Kidney (tissue), 14 donors: Measurements from ENCODE around the gene CHRM4. TPM values are rescaled to one million over a fixed set of nuclear protein-coding genes. Genes with fewer than 3 reads are reported as not detected.
A peak's percentile ranks its signal among the peaks of the same experiment; 100 is the strongest.

Source experiments
- DNase-seq, 5 donors: peaks; one replicate each; pipeline ENCODE4 v3.0.0-alpha.2; 2013 to 2020
- FAIRE-seq: peaks from 2 replicates; lab custom pipeline; 2012; peaks lifted over from hg19 to GRCh38; lab: Jason Lieb, UNC
- H3K27ac ChIP-seq, 2 donors: one replicate each; pipeline ENCODE4 v1.7.0; 2013; ENCODE audit warnings: low read depth in 2 of 2, low read length in 2 of 2, inconsistent platforms in 1 of 2
- H3K27me3 ChIP-seq: one replicate; pipeline ENCODE4 v1.7.1; 2013; ENCODE audit warnings: low read length, inconsistent platforms; ENCODE audit not compliant: control insufficient read depth, insufficient read depth
- H3K36me3 ChIP-seq, 3 donors: one replicate each; pipeline versions ENCODE4 v1.7.0 to v1.7.1; 2013; ENCODE audit warnings: low read length in 3 of 3, control low read depth in 1 of 3, inconsistent platforms in 1 of 3; ENCODE audit not compliant: insufficient read depth in 3 of 3, control insufficient read depth in 2 of 3
- H3K4me1 ChIP-seq, 3 donors: one replicate each; pipeline versions ENCODE4 v1.7.0 to v1.7.1; 2013; ENCODE audit warnings: low read length in 3 of 3, inconsistent platforms in 1 of 3, low read depth in 1 of 3; ENCODE audit not compliant: control insufficient read depth in 2 of 3, insufficient read depth in 2 of 3
- H3K4me3 ChIP-seq, 3 donors: one replicate each; pipeline versions ENCODE4 v1.7.0 to v1.8.1; 2013; ENCODE audit warnings: low read length in 3 of 3, control low read depth in 1 of 3, inconsistent platforms in 1 of 3
- H3K9ac ChIP-seq, 3 donors: one replicate each; pipeline versions ENCODE4 v1.7.0 to v1.7.1; 2013; ENCODE audit warnings: low read length in 3 of 3, control low read depth in 1 of 3, inconsistent platforms in 1 of 3
- H3K9me3 ChIP-seq, 3 donors: one replicate each; pipeline versions ENCODE4 v1.7.0 to v1.7.1; 2013; ENCODE audit warnings: low read length in 3 of 3, control low read depth in 1 of 3, inconsistent platforms in 1 of 3; ENCODE audit not compliant: control insufficient read depth in 2 of 3, insufficient read depth in 1 of 3
- CTCF ChIP-seq: IDR thresholded peaks from 3 replicates; pipeline ENCODE4 v1.5.1; 2012; ENCODE audit warnings: mild to moderate bottlenecking, moderate library complexity, borderline replicate concordance; ENCODE audit not compliant: insufficient read depth; ENCODE audit errors: extremely low read depth
- intact Hi-C: fragments of 100-400 bp; cut with DNase I; formaldehyde crosslinking; loops from one replicate; pipeline ENCODE4 v1.11.1; 2022
- polyA plus RNA-seq: library from polyadenylated mRNA; stranded (reverse); fragments of 350-450 nt; fragmentation: Illumina TruSeq; extraction: RNeasy Lipid Tissue Mini Kit (QIAGEN cat#74804); gene quantifications from one replicate; pipeline ENCODE4 v1.2.3, GENCODE V29; 2014; ENCODE audit warnings: low read depth, low replicate concordance; ENCODE audit not compliant: insufficient read depth
- total RNA-seq: library from RNA; stranded (reverse); fragmentation: NEBNext Ultra II Directional; extraction: Animal tissue kit (Norgen Biotek cat#: 25700); gene quantifications from one replicate; pipeline ENCODE4 v1.2.1, GENCODE V29; 2021
- donor health status: control.
- donor health status: control.
- donor health status: control.
- donor health status: control.
- donor health status: control.
- donor health status: DM: yes; HTN: yes; CAD: no.
- donor health status: Normal renal cell carcinoma (clear cell type).

The CHRM4 gene
- total and polyA plus RNA-seq, 2 donors from 2014 or later = 0.16 TPM; not detected in 1

- FAIRE-seq (no peak), DNase-seq (peak in 4 of 5 donors; percentile 50 to 77 (median 64))
- Histone ChIP-seq H3K4me1 (peaks cover 0 to 8% (median 4%) of the 10 kb centered on the region in 3 donors), H3K9me3 (no peaks in the 10 kb centered on the region), H3K9ac (no peak overlapping the region), H3K36me3 (no peaks in the 10 kb centered on the region), H3K27ac (no peak overlapping the region), H3K27me3 (no peaks in the 10 kb centered on the region), H3K4me3 (peak overlapping the region in 1 of 3 donors; percentile 64)
- intact Hi-C loops = loop anchor here (10.0 kb wide), 1 partner anchor 152 kb away; no protein-coding TSS in a partner anchor
- peak; percentile 34 for TF ChIP-seq CTCF
Measured at GRCh38 chr11:46382646-46383403, 8.8 kb downstream of the CHRM4 start.

DNA sequence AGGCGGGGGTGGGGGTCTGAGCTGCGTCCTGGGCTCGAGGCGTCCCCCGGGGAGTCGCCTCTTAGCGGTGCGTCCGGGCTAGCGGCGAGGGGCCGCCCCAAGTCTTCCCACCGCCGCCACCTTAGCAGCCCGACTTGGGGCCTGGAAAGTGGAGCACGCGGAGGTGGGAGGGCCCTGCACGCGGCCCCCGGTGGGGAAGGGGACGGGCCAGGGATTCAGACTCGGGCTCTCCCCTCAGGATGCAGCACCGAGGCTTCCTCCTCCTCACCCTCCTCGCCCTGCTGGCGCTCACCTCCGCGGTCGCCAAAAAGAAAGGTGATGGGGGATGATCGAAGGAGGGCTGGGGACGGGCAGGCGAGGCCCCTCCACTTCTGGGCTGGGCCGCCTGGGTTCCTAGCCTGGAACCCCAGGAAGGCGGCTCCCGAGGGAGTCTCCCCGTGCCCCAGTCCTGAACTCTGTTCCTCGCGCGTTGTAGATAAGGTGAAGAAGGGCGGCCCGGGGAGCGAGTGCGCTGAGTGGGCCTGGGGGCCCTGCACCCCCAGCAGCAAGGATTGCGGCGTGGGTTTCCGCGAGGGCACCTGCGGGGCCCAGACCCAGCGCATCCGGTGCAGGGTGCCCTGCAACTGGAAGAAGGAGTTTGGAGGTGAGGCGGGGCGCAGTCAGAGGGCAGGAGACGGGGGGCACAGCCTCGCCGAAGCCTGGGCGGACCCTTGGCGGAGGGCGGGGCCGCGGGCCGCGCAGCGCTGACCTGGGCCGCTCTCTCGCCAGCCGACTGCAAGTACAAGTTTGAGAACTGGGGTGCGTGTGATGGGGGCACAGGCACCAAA lies 9.5 kb downstream of the CHRM4 start:
- intact Hi-C loops = loop anchor here (10.0 kb wide), 1 partner anchor 153 kb away; no protein-coding TSS in a partner anchor
- FAIRE-seq (no peak), DNase-seq (peak; percentile 52 to 85 (median 73))
- Histone ChIP-seq H3K27me3 (no peaks in the 10 kb centered on the region), H3K4me1 (peaks cover 0 to 8% (median 4%) of the 10 kb centered on the region in 3 donors), H3K9ac (no peak overlapping the region), H3K36me3 (no peaks in the 10 kb centered on the region), H3K4me3 (peak overlapping the region in 2 of 3 donors; percentile 39 to 64), H3K27ac (no peak overlapping the region), H3K9me3 (no peaks in the 10 kb centered on the region)
- TF ChIP-seq CTCF = no peak

- Histone ChIP-seq H3K9ac (peak within 1 kb of the TSS in 1 of 3 donors; percentile 61), H3K36me3 (peaks cover 0 to 5% (median 0%) of the 10 kb centered on the region in 3 donors), H3K4me1 (peaks cover 0 to 8% (median 4%) of the 10 kb centered on the region in 3 donors), H3K27me3 (no peaks in the 10 kb centered on the region), H3K9me3 (no peaks in the 10 kb centered on the region), H3K27ac (peak within 1 kb of the TSS; percentile 32 to 52), H3K4me3 (peak within 1 kb of the TSS; percentile 61 to 64 (median 61))
- intact Hi-C loops = loop anchor here (10.0 kb wide), 1 partner anchor 154 kb away; no protein-coding TSS in a partner anchor
- DNase-seq (peak; percentile 77 to 91 (median 83)), FAIRE-seq (no peak)
- TF ChIP-seq CTCF = no peak
Measured at GRCh38 chr11:46381048-46381818, 10.3 kb downstream of the CHRM4 start, which contains the start of gene MDK. MDK (plus strand) TSS chr11:46381669; CDS start chr11:46382058, 389 bp downstream.
